GM12875 (cell line): ENCODE results near the gene SAMD4A.

Experiments used
- H3K4me3 ChIP-seq: one replicate; pipeline ENCODE4 v1.5.1; 2011; ENCODE audit warnings: low read depth, low read length, control low read depth
- TF ChIP-seq, protein P1 (sequence below): IDR thresholded peaks from 2 replicates; pipeline ENCODE4 v1.5.1; 2011; ENCODE audit warnings: low read depth, mild to moderate bottlenecking, control low read depth, inconsistent platforms, low read length, moderate library complexity, borderline replicate concordance; ENCODE audit not compliant: insufficient read depth

Gene SAMD4A

DNA sequence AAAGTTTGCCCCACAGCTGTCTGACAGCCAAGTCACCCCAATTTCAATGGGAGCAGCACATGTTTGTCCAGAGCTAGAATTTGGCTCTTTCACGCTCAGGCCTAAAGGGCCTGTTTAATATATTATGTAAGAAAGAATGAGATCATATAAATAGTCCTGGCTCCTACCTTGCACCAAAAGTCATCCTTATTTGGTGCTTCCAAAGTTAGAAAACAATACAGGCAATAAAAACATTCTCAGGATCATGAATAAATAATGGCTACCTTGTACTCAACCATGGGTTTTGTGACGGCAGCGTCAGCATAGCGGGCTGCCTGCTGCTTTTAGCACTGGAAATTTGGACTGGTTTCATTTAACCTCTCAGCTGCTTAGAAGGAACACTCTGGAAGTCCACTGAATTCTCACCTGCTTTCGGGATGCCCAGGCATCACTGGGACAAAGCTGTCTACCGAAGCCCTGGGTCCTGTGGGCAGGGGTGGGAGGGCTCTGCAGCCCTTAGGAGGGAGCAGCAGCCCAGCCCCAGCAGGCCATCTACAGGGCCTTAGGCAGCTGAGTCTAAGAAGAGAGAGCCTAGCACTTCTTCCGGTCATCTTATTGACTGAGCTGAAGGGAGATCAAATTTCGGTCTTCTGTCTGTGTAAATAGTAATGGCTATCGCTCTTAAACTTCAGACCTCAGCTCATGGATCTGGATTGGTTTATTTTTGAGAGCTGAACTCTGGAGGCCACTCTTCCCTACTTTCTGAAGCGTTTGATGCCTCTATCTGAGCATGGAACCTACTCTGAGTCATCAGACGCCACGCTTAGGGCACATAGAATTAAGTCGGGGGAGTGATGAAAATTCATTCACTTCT, 106.5 kb downstream of the SAMD4A start:
- TF ChIP-seq, protein P1, sequence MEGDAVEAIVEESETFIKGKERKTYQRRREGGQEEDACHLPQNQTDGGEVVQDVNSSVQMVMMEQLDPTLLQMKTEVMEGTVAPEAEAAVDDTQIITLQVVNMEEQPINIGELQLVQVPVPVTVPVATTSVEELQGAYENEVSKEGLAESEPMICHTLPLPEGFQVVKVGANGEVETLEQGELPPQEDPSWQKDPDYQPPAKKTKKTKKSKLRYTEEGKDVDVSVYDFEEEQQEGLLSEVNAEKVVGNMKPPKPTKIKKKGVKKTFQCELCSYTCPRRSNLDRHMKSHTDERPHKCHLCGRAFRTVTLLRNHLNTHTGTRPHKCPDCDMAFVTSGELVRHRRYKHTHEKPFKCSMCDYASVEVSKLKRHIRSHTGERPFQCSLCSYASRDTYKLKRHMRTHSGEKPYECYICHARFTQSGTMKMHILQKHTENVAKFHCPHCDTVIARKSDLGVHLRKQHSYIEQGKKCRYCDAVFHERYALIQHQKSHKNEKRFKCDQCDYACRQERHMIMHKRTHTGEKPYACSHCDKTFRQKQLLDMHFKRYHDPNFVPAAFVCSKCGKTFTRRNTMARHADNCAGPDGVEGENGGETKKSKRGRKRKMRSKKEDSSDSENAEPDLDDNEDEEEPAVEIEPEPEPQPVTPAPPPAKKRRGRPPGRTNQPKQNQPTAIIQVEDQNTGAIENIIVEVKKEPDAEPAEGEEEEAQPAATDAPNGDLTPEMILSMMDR: no peak
- H3K4me3 ChIP-seq: no peak overlapping the region

DNA sequence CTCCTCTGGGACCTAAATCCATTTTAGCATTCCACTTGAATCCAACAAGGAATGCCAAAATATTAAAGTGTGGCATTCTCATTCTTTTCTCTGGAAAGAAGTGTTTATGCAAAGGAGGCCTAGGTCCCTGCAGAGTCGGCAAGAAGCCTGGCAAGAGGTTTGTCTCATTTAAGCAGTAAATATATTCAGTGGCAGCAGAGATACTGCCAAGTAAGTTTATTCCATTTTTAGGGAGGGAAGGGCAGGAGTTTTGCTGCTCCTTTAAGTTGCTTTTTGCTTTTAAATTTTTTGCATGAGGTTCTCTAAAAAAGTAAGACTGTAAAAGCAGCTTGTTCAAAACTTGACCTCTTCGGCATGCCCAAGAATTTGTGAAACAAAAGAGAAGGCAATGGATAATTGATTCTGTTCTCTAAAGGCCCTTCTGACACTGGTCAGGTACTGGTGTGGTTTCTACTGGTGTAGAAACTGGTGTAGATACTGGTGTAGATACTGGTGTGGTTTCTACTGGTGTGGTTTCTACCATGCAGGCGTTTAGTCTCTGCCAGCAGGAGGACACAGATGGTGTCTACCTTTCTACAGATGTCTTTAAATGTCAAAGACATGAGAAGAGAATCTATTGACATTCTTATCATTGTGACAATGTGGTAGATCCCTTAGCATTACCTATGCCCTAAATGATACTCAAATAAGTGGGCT, 107.3 kb downstream of the SAMD4A start:
- TF ChIP-seq, protein P1: no peak; the same call in 1 of the 2 replicates
- no peak overlapping the region for H3K4me3 ChIP-seq

DNA sequence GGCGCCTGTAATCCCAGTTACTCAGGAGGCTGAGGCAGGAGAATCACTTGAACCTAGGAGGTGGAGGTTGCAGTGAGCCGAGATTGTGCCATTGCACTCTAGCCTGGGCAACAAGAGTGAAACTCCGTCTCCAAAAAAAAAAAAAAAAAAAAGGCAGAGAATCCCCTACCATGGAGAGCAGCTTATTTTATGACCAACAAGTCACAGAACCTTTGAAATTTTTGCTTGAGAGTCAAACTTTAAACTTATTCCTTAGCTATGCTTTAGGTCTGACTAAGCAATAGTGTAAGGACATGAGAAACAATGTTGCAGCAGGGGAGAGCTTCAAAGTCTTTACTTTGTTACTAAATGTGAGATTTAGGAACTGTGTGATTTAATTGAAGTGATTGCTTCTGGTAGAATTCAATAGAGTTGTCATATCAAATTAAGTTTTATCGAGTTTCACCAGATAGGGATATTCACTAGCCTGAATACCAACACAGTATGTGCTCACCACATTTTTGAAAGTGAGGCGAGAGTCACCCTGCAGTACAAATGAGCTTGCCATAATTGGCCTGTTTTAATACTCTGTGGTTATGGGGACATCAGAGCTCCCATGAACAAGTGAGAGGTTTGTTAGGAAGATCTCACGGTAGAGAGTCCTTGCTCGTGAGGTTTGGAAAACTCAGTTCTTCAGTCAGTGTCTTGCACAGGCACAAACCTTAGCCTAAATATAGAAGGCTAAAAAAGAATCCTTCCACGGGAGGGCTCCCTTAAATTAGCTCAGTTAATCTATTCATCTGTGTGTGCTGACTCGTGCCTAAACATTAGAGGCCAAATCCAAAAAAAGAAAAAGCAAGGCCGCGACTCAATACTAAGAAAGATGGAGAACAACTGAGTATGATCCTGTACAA, 108.6 kb downstream of the SAMD4A start:
- TF ChIP-seq, protein P1: no peak
- H3K4me3 ChIP-seq: no peak overlapping the region

DNA sequence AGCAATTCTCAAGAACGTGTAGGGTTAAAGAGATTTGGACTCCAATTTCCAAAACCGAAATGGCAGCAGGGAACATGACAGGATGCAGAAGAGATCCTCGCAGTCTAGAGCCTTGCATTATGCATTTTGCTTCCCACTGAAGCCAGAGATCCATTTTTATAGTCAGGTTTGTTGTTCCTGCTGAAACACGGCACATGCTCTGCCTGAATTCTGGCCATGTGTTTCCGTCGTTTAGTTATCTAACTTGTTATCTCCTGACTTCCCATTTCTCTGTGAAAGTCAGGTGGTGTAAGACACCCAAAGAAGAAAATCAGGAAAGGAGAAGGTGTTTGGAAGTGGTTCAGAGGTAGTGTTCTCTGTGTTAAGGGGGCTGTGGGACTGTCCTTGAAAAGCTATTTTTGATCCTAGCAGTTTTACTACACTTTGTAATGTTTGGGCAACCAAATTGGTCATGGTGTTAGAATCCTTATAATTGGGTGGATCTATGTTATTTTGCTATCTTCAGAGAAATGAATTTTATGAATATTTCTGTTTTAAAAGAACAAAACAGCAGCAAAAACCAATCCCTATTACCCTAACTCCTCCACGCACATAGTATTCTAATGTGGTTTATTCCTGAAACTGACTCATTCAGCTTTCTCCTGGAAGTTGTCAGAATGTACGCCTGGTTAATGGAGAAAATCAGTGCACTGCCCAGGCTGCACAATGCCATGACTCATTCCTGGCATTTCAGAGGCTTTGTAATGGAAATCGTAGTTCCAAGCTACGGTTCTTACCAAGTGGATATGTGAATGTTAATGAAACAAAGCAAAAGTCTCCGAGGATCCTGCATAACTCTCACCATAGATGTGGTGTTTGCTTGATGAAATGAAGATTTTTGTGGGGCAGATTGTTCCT, 110.1 kb downstream of the SAMD4A start:
- TF ChIP-seq, protein P1: no peak
- H3K4me3 ChIP-seq: no peak overlapping the region

DNA sequence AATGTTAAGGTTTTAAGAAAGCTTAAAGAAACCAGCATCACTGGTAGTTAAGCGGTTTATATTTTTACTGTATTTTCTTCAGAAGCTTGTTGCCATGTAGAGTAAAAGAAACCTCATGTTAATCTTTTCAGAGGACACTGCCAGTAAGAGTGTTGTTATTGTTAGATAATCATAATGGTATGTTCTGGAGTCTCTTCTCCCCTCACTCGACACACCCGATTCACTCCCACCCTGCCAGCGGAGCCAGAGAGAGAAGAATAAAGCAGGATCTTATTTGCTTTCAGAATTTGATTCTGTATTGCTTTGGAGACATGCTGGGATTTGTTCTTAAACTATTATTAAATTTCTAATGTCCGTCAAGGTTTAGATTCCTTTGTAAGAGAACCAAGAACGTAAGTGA, 113.7 kb downstream of the SAMD4A start:
- H3K4me3 ChIP-seq: no peak overlapping the region
- TF ChIP-seq, protein P1: no peak

DNA sequence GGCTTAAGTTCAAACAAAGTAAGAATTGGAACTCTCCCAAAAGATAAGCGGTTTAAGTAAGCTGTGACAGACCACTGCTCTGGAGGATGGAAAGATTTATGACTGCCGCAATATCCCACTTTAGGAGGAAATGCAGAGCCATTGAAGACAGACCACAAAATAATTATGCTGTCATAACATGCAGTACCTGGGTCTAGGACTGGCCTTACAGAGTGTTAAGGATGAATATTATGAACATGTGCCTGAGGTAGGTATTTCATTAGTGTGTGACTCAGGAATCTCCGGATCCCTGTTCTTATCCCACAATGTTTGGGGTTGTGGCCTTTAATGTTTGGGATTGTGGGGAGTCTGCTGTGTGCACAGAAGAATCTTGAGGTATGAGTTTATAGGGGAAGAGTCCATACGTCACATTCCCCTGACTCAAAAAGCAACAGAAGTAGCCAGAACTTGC, 114.9 kb downstream of the SAMD4A start:
- TF ChIP-seq, protein P1: no peak
- no peak overlapping the region for H3K4me3 ChIP-seq
